Measurements from ENCODE around the gene KRT86.

GRCh38 chr12:52228366-52228765 is 46.1 kb upstream of the KRT86 start:
- TF ChIP-seq EZH2 (IDR thresholded peaks at IDR 0.05; ENCODE audit: insufficient read depth, poor library complexity, severe bottlenecking) (no peak), EZH2phosphoT487 (IDR thresholded peaks at IDR 0.05; ENCODE audit: insufficient read depth, low read depth) (no peak)
